GM12878 (cell line): ENCODE measurements around the gene TMCC2. TPM values are rescaled to one million over a fixed set of nuclear protein-coding genes. Genes with fewer than 3 reads are reported as not detected.
A peak's percentile ranks its signal among the peaks of the same experiment; 100 is the strongest.

Experiments used
- ATAC-seq: fragments of 200-7000 bp; cut with Tn5 transposase; 3 replicates; pipeline ENCODE4 v1.9.1; 2020; ENCODE audit warnings: mild to moderate bottlenecking, moderate library complexity
- BruUV-seq: library from RNA; stranded (reverse); fragments of 400-500 nt; replicated peaks from 2 replicates; lab custom pipeline; 2021; lab: Mats Ljungman, UMichigan
- CTCF ChIA-PET: fragments of 300-600 bp; sonication (Branson Sonifier 250); formaldehyde crosslinking; extraction: SDS; loops from one replicate; lab custom pipeline; 2021; ENCODE audit warnings: inconsistent platforms; lab: Yijun Ruan, JAX
- POLR2A ChIA-PET: fragments of 350-600 bp; formaldehyde crosslinking; extraction: SDS; loops from one replicate; lab custom pipeline; 2021; ENCODE audit warnings: inconsistent platforms; lab: Charles Lee
- RAD21 ChIA-PET: fragments of 300-600 bp; sonication (Branson Sonifier 250); formaldehyde crosslinking; loops from one replicate; lab custom pipeline; 2023; ENCODE audit warnings: antibody characterized with exemption; ENCODE audit not compliant: unreplicated experiment; lab: Charles Lee
- SMC1A ChIA-PET: fragments of 300-600 bp; sonication (Branson Sonifier 250); formaldehyde crosslinking; loops from one replicate; lab custom pipeline; 2023; ENCODE audit not compliant: unreplicated experiment, uncharacterized antibody; lab: Charles Lee
- DNase-seq: peaks from one replicate; pipeline ENCODE4 v3.0.0-alpha.2; 2011; ENCODE audit warnings: low read depth, low spot score
- FAIRE-seq: peaks from 3 replicates; lab custom pipeline; 2011; peaks lifted over from hg19 to GRCh38; lab: Jason Lieb, UNC
- H2AFZ ChIP-seq: 2 replicates; pipeline ENCODE4 v1.6.0; 2011; ENCODE audit warnings: low read depth, low read length, control low read depth; ENCODE audit not compliant: control insufficient read depth
- H3K27ac ChIP-seq: 2 replicates; pipeline ENCODE4 v1.5.1; 2011; ENCODE audit warnings: control low read depth; ENCODE audit not compliant: control insufficient read depth, insufficient read depth
- H3K27me3 ChIP-seq, 2 experiments: replicated peaks in 1 of 2; 2 replicates each; pipeline versions ENCODE4 v1.6.0 to v1.6.1; 2011; ENCODE audit warnings: low read length in 1 of 2; ENCODE audit not compliant: control insufficient read depth in 2 of 2, insufficient read depth in 2 of 2
- H3K36me3 ChIP-seq, 2 experiments: 2 replicates each; pipeline ENCODE4 v1.5.1; 2011; ENCODE audit warnings: low read length in 1 of 2; ENCODE audit not compliant: control insufficient read depth in 2 of 2, insufficient read depth in 2 of 2
- H3K4me1 ChIP-seq: 2 replicates; pipeline ENCODE4 v1.6.1; 2011; ENCODE audit warnings: mild to moderate bottlenecking, low read length, moderate library complexity, mixed read lengths; ENCODE audit not compliant: control insufficient read depth, insufficient read depth
- H3K4me2 ChIP-seq: 2 replicates; pipeline ENCODE4 v1.6.0; 2011; ENCODE audit warnings: control low read depth; ENCODE audit not compliant: control insufficient read depth, insufficient read depth
- H3K4me3 ChIP-seq: fragments of 200-600 bp; sonication (generic); 2 replicates; pipeline ENCODE4 v1.5.1; 2016
- H3K79me2 ChIP-seq: 2 replicates; pipeline ENCODE4 v1.6.0; 2011; ENCODE audit warnings: low read length; ENCODE audit not compliant: control insufficient read depth, insufficient read depth
- H3K9ac ChIP-seq: 2 replicates; pipeline ENCODE4 v1.8.0; 2011; ENCODE audit warnings: low read length, control low read depth, mixed read lengths; ENCODE audit not compliant: control insufficient read depth, insufficient read depth
- H3K9me3 ChIP-seq: replicated peaks from 3 replicates; pipeline ENCODE4 v1.5.1; 2011; ENCODE audit warnings: mild to moderate bottlenecking, low read length; ENCODE audit not compliant: control insufficient read depth, insufficient read depth
- H4K20me1 ChIP-seq: 2 replicates; pipeline ENCODE4 v1.6.0; 2011; ENCODE audit not compliant: control insufficient read depth, insufficient read depth
- ATF7 ChIP-seq: fragments of 450-650 bp; IDR thresholded peaks from 2 replicates; pipeline ENCODE4 v1.6.1; 2016; ENCODE audit warnings: low read depth, mild to moderate bottlenecking
- DPF2 ChIP-seq: fragments of 450-650 bp; IDR thresholded peaks from 2 replicates; pipeline ENCODE4 v1.6.1; 2017; ENCODE audit warnings: mild to moderate bottlenecking
- EED ChIP-seq: sonication (generic); IDR thresholded peaks from 2 replicates; pipeline ENCODE4 v1.6.1; 2016; ENCODE audit warnings: antibody characterized with exemption, low read depth
- EP300 ChIP-seq, 2 experiments: fragments of 150-350 bp in 1 of 2; IDR thresholded peaks; 2 replicates each; pipeline ENCODE4 v1.6.1; 2011 to 2012; ENCODE audit warnings: low read depth in 2 of 2, low read length in 2 of 2, borderline replicate concordance in 1 of 2, improper control_type of control experiment in 1 of 2, inconsistent platforms in 1 of 2; ENCODE audit not compliant: control insufficient read depth in 1 of 2
- IKZF1 ChIP-seq: fragments of 450-650 bp; conservative IDR thresholded peaks from 2 replicates; pipeline ENCODE4 v1.6.1; 2017; ENCODE audit warnings: antibody characterized with exemption, mild to moderate bottlenecking
- IKZF2 ChIP-seq, 2 experiments: fragments of 450-650 bp; IDR thresholded peaks; 2 replicates each; pipeline ENCODE4 v1.6.1; 2017; ENCODE audit warnings: mild to moderate bottlenecking in 2 of 2, moderate library complexity in 2 of 2
- JUNB ChIP-seq: IDR thresholded peaks from 2 replicates; pipeline ENCODE4 v1.6.1; 2016; ENCODE audit warnings: antibody characterized with exemption, mild to moderate bottlenecking
- JUND ChIP-seq: IDR thresholded peaks from 2 replicates; pipeline ENCODE4 v1.6.1; 2012; ENCODE audit warnings: low read depth, mild to moderate bottlenecking, low read length, improper control_type of control experiment, moderate library complexity
- LARP7 ChIP-seq: fragments of 450-650 bp; IDR thresholded peaks from 2 replicates; pipeline ENCODE4 v1.6.1; 2017; ENCODE audit warnings: mild to moderate bottlenecking
- MEF2B ChIP-seq: fragments of 450-650 bp; IDR thresholded peaks from 2 replicates; pipeline ENCODE4 v1.6.1; 2018; ENCODE audit warnings: mild to moderate bottlenecking, moderate library complexity; ENCODE audit not compliant: partially characterized antibody, poor library complexity, severe bottlenecking
- NKRF ChIP-seq: fragments of 450-650 bp; conservative IDR thresholded peaks from 2 replicates; pipeline ENCODE4 v1.6.1; 2017; ENCODE audit warnings: mild to moderate bottlenecking, moderate library complexity
- NR2F1 ChIP-seq: fragments of 450-650 bp; conservative IDR thresholded peaks from 2 replicates; pipeline ENCODE4 v1.6.1; 2017; ENCODE audit warnings: mild to moderate bottlenecking
- RELB ChIP-seq: fragments of 450-650 bp; IDR thresholded peaks from 2 replicates; pipeline ENCODE4 v1.6.1; 2017; ENCODE audit warnings: low read depth, mild to moderate bottlenecking, moderate library complexity
- RUNX3 ChIP-seq: IDR thresholded peaks from 2 replicates; pipeline ENCODE4 v1.6.1; 2012; ENCODE audit warnings: low read length, inconsistent platforms
- SIN3A ChIP-seq: IDR thresholded peaks from 2 replicates; pipeline ENCODE4 v1.6.1; 2012; ENCODE audit warnings: low read depth, low read length, improper control_type of control experiment
- SKIL ChIP-seq: fragments of 450-650 bp; IDR thresholded peaks from 2 replicates; pipeline ENCODE4 v1.6.1; 2017; ENCODE audit warnings: mild to moderate bottlenecking, low read depth, inconsistent platforms; ENCODE audit not compliant: poor library complexity, severe bottlenecking
- SRF ChIP-seq, 2 experiments: IDR thresholded peaks; 2 replicates each; pipeline ENCODE4 v1.6.1; 2011; ENCODE audit warnings: low read depth in 2 of 2, low read length in 2 of 2, mild to moderate bottlenecking in 1 of 2, moderate library complexity in 1 of 2
- YBX1 ChIP-seq: fragments of 450-650 bp; IDR thresholded peaks from 2 replicates; pipeline ENCODE4 v1.6.1; 2016; ENCODE audit warnings: antibody characterized with exemption
- WGBS: methylation state at CpG from one replicate; pipeline ENCODE4 v1.1.6; 2016; ENCODE audit warnings: low lambda C conversion rate; ENCODE audit not compliant: insufficient replicate concordance, insufficient coverage; ENCODE audit errors: missing lambda C conversion rate; 5-methylcytosine and 5-hydroxymethylcytosine counted together
- in situ Hi-C: fragments of 300-500 bp; cut with MboI; formaldehyde crosslinking; loops from 9 replicates; pipeline ENCODE4 v1.14.3; 2018; ENCODE audit warnings: mixed read lengths
- intact Hi-C: fragments of 100-400 bp; cut with micrococcal nuclease; formaldehyde crosslinking; loops from one replicate; pipeline ENCODE4 v1.14.2; 2022; ENCODE audit not compliant: unreplicated experiment
- polyA plus RNA-seq, 11 experiments: library from polyadenylated mRNA; depleted of rRNA in 4 of 11; unstranded in 6 of 11; stranded (reverse) in 5 of 11; fragments of >200 nt; fragmentation: Nextera tagmentation in 4 of 11; fragmentation: Illumina TruSeq in 1 of 11; extraction: Ambion mirVana in 4 of 11; extraction: Trizol in 1 of 11; gene quantifications; 1 replicate in 1 of 11; 2 replicates in 10 of 11; pipeline versions ENCODE4 v1.2.1 to v1.2.3, GENCODE V29; 2011 to 2016; ENCODE audit warnings: inconsistent platforms in 2 of 11, missing spikeins in 2 of 11, low read depth in 1 of 11
- total RNA-seq, 4 experiments: library from RNA; depleted of rRNA in 3 of 4; stranded (reverse); fragments of >200 nt in 3 of 4; fragmentation: Illumina TruSeq in 1 of 4; extraction: Trizol in 1 of 4; gene quantifications; 2 replicates each; pipeline versions ENCODE4 v1.2.1 to v1.2.3, GENCODE V29; 2013 to 2021

The TMCC2 gene
- total and polyA plus RNA-seq, 10 of the 15 experiments (the other 5 are each of a cell fraction or from before 2014, with no cell fraction given): 0.06 to 2.3 (median 0.76) TPM

- intact Hi-C loops: no loop called here
- no peak overlapping the region for H3K4me3 ChIP-seq
- CTCF ChIA-PET: interaction anchor here (0.7 to 59.5 kb wide), 8 partner anchors 17 to 60 kb away, joined by 3 to 2333 read pairs (median 6); no protein-coding TSS in a partner anchor
- BruUV-seq: no TSS peak
- no peak for DNase-seq
- peak in 1 of 2 experiments; percentile 82; a peak in 2 of 4 replicates for TF ChIP-seq SRF (IDR thresholded peaks at IDR 0.05; ENCODE audit: low read depth in 2 of 2, low read length in 2 of 2)
- no peak for TF ChIP-seq YBX1
- TF ChIP-seq JUND: peak; percentile 51; the same call in 1 of the 2 replicates
- peak; percentile 91 for TF ChIP-seq IKZF1
- no peak for TF ChIP-seq SIN3A
- TF ChIP-seq IKZF2 (IDR thresholded peaks at IDR 0.05): peak; percentile 87 to 89
- TF ChIP-seq NR2F1: peak; percentile 89
- TF ChIP-seq ATF7: peak; percentile 42; the same call in 1 of the 2 replicates
- TF ChIP-seq EED: peak; percentile 96
- peak; percentile 25 for TF ChIP-seq SKIL
- TF ChIP-seq JUNB: peak; percentile 74
- peak; percentile 38; the same call in 1 of the 2 replicates for TF ChIP-seq RUNX3
- no peak for TF ChIP-seq NKRF
- 0 out of 2 replicates have a peak, but pooled peaks have one; percentile 70 for TF ChIP-seq RELB
- peak; percentile 63 for TF ChIP-seq MEF2B
- no peak for TF ChIP-seq LARP7
- TF ChIP-seq DPF2: peak; percentile 56; the same call in 1 of the 2 replicates
- peak in 1 of 2 experiments; percentile 46; a peak in 1 of 4 replicates for TF ChIP-seq EP300 (IDR thresholded peaks at IDR 0.05; ENCODE audit: borderline replicate concordance in 1 of 2, control insufficient read depth in 1 of 2, low read depth in 2 of 2, low read length in 2 of 2)
- TF ChIP-seq, all 136 proteins: peak for 14
- ATAC-seq: peak; percentile 69
- Histone ChIP-seq H3K9me3 (no peaks in the 10 kb centered on the region), H3K36me3 (no peaks in the 10 kb centered on the region), H2AFZ (no peak overlapping the region), H4K20me1 (no peaks in the 10 kb centered on the region), H3K4me2 (no peak overlapping the region), H3K27me3 (no peaks in the 10 kb centered on the region; a peak in 1 of 4 replicates), H3K27ac (no peak overlapping the region), H3K9ac (no peak overlapping the region), H3K79me2 (no peaks in the 10 kb centered on the region), H3K4me1 (peaks cover 6% of the 10 kb centered on the region)
- in situ Hi-C loops: no loop called here
- 44% methylated on average over 6 of the region's 6 CpGs for WGBS
- FAIRE-seq: no peak
- ChIA-PET RAD21 (interaction anchor here (0.6 to 3.2 kb wide), 9 partner anchors 8 to 64 kb away, joined by 3 to 25 read pairs (median 9); no protein-coding TSS in a partner anchor), POLR2A (interaction anchor here (1.0 to 2.2 kb wide), 8 partner anchors 9 to 31 kb away, joined by 4 to 18 read pairs (median 6); partner anchors contain the start of gene NUAK2), SMC1A (interaction anchor here (1.1 to 4.1 kb wide), 11 partner anchors 10 to 31 kb away, joined by 3 to 28 read pairs (median 7); partner anchors contain the start of gene NUAK2)
These were observed 66.6 kb downstream of the TMCC2 start for GRCh38 chr1:205294175-205294917.
